Suprapubic skin (tissue), 4 donors: ENCODE results near the gene SLC43A1.

Source experiments
- CTCF ChIP-seq, 2 donors: fragments of 200-600 bp in 1 of 2; fragments of 450-650 bp in 1 of 2; sonication (generic) in 1 of 2; IDR thresholded peaks; one replicate each; pipeline ENCODE4 v1.5.1; 2016 to 2019; ENCODE audit warnings: antibody characterized with exemption in 2 of 2, mild to moderate bottlenecking in 1 of 2, moderate library complexity in 1 of 2
- EP300 ChIP-seq: sonication (generic); formaldehyde crosslinking; IDR thresholded peaks from one replicate; pipeline ENCODE4 v1.6.1; 2017; ENCODE audit warnings: antibody characterized with exemption
- POLR2A ChIP-seq, 2 donors: fragments of 450-650 bp; IDR thresholded peaks; one replicate each; pipeline ENCODE4 v1.6.1; 2017; ENCODE audit warnings: antibody characterized with exemption in 2 of 2, mild to moderate bottlenecking in 2 of 2, moderate library complexity in 2 of 2
- POLR2AphosphoS5 ChIP-seq, 3 donors: sonication (generic); formaldehyde crosslinking; IDR thresholded peaks; one replicate each; pipeline ENCODE4 v1.6.1; 2017; ENCODE audit warnings: antibody characterized with exemption in 3 of 3

DNA sequence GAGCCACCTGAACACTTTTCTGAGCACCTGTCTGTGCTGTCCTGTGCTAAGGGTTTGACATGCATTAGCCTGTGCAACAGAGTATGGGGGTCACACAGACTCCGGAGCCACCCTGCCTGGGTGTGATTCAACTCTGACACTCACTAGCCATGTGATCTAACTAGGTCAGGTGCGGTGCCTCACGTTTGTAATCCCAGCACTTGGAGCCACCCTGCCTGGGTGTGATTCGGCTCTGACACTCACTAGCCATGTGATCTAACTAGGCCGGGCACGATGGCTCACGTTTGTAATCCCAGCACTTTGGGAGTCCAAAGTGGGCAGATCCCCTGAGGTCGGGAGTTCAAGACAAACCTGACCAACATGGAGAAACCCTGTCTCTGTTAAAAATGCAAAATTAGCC lies 40.5 kb upstream of the SLC43A1 start:
- TF ChIP-seq POLR2AphosphoS5 (IDR thresholded peaks at IDR 0.05) (no peak), EP300 (no peak), CTCF (IDR thresholded peaks at IDR 0.05) (no peak), POLR2A (IDR thresholded peaks at IDR 0.05) (no peak)
